ENCODE results near the gene UBTFL1.
A peak's percentile ranks its signal among the peaks of the same experiment; 100 is the strongest.
"Not testable (repeated sequence)": the region's sequence is repeated elsewhere in the genome, so short reads cannot be mapped to it uniquely, and the experiment has no call there.

Gene UBTFL1

GRCh38 chr11:90085650-90086049, at the start of gene UBTFL1:
TSS of gene UBTFL1 (plus strand) at chr11:90085950. CDS start at chr11:90085950, 0 bp downstream.
- DNase-seq (ENCODE audit: low read depth), result not testable (repeated sequence)

DNA sequence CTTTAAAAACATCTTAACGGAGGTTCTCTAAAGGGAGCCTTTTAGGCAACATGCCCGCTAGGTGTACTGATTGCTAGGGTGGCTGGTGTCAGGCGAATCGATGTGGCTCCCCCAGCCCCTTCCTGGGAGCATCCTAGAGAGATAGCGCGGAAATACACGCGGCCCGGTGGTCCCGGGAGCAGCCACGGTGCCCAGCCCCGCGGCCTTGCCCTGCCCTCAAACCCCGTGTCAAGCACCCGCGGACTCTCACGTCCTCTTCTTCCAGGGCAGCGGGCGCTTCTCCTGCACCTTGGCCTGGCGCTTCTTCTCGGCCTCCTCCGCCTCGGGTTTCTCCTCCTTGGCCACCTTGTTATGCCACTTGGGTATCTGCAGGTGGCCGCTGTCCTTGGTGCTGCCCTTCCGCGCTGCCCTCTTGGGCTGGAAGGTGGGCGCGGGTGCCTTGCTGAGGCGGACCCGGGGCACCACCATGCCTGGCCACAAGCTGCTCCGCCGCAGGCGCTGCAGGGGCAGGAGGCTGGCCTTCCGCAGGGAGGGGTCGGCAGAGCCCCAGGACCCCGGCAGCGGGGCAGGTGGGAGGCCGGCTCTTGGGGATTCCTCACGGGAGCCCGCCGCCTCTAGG, 34.0 kb upstream of the UBTFL1 start:
- DNase-seq (ENCODE audit: low read depth), result not testable (repeated sequence)

DNA sequence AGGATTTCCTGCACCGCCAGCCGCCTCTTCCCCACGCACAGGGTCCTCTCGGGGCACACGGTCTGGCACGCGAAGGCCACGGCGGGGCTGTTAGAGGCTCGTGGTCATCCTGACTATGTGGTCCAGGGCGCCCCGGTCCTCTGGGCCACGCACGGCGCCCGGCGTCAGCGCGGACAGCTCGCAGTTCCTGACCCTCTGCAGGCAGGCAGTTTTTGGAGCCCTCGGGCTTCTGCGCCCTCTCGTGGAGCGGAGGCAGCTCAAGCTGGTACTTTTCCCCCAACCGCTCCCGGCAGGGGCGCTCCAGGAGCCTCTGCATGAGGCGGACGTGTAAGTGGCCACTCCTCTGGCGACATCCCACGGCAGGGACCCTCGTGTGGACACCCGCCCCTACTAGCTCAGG, 33.4 kb upstream of the UBTFL1 start:
- DNase-seq (ENCODE audit: low read depth), result not testable (repeated sequence)

DNA sequence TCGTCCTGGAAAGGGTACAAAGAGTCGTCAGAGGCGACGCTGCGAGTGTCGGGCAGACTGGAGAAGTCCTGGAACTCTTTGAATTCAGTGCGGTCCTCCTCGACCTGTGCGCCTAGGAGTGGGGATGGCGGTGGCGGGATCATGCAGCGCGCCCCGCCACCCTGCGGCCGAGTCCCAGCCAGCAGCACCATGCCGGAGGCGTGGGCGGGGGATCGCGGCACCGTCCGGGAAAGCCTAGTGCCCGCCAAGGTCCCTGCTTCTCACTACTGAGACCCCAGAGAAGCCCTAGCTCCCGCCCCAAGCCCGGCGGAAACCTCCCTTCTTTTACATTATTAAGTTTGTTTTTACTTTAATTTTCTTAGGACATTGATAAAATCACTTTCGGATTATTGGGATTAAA, 32.2 kb upstream of the UBTFL1 start:
- DNase-seq (ENCODE audit: low read depth), result not testable (repeated sequence)

GRCh38 chr11:90088731-90089130, 3.0 kb downstream of the UBTFL1 start:
- not testable (repeated sequence) for DNase-seq (ENCODE audit: low read depth)

GRCh38 chr11:90095230-90095924, 9.6 kb downstream of the UBTFL1 start:
- not testable (repeated sequence) for DNase-seq (ENCODE audit: low read depth)

- not testable (repeated sequence) for DNase-seq (ENCODE audit: low read depth)
These were observed 12.5 kb downstream of the UBTFL1 start for GRCh38 chr11:90098261-90098660.

DNA sequence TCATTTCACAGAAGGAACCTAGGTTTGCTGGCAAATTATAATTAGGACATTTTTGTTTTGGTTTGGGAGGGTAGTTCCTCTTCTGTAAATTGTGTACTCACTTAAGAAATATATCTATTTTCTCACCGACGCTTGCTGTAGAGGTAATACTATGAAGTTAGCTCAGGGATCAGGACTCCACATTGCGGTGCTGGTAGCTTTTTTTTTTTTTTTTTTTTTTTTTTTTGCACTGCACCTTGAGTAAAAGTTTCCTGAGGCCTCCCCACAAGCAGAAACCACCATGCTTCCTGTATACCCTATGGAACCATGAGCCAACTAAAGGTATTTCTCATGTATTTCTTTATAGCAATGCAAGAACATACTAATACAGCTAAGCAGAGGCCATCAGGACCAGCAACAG, 14.7 kb downstream of the UBTFL1 start:
- DNase-seq (ENCODE audit: low read depth), result no peak

DNA sequence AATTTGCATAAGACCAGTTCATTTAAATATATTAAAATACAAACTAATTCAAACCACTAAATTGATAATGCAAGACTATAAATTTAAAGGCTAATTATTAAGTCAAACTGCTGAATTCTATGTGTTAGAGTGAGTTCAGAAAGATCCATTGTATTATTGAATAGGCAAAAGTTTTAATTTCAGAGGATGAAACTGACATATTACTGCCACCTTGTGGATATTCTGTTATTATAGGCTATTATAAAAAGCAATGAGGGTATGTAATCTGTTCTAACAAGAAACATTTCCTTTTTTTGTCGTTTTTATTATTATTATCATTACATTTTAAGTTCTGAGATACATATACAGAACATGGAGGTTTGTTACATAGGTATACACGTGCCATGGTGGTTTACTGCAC, 27.8 kb downstream of the UBTFL1 start:
- DNase-seq (ENCODE audit: low read depth), result no peak

- DNase-seq (ENCODE audit: low read depth), result no peak
These were observed 34.4 kb downstream of the UBTFL1 start for GRCh38 chr11:90120191-90120590.

- peak; percentile 82 for DNase-seq (ENCODE audit: low read depth)
These were observed 38.6 kb downstream of the UBTFL1 start for GRCh38 chr11:90124371-90124770.

DNA sequence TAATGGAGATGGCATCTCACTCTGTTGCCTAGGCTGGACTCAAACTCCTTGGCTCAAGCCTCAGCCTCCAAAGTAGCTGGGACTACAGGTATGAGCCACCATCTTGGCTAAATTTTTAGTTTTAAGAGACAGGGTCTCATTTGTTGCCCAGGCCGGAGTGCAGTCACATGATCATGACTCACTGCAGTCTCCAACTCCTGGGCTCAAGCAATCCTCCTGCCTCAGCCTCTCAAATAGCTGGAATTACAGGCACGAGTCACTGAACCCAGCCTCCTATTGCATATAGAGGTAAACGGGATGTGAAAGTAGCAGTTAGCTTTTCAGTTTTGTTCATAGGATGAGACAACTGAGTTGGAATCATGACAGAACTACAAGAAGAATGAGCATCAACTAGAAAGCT, 39.2 kb downstream of the UBTFL1 start:
- no peak for DNase-seq (ENCODE audit: low read depth)

GRCh38 chr11:90133560-90134477, 48.1 kb downstream of the UBTFL1 start:
- DNase-seq (ENCODE audit: low read depth), result no peak

- DNase-seq (ENCODE audit: low read depth), result peak; percentile 50
These were observed 48.8 kb downstream of the UBTFL1 start, which contains the start of gene NAALAD2 for GRCh38 chr11:90134478-90135003. TSS of gene NAALAD2 (plus strand) at chr11:90134663. CDS start at chr11:90134759, 96 bp downstream.

DNA sequence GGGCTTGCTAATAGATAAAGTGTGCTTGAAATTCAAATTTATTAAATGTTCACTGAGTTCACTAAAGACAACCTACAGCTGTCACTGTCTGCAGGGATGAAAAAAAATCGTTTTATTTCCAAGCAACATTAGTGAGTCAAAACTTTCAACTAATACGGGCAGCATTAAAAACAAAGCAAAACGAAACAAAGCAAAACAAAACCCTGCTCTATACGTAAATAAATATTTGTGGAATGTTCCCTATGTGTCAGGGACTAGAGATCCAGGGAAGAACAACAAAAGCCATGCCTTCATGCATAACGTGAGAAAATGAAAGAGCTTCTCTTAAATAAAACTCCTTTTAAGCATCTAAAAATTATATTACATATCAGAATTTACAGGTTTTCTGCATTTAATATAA, 49.3 kb downstream of the UBTFL1 start:
- DNase-seq (ENCODE audit: low read depth), result no peak

Data from amniotic epithelial cell (primary cell).